Cardiac fibroblast (primary cell): ENCODE measurements around the gene STK32B.
"Not testable (repeated sequence)": the region's sequence is repeated elsewhere in the genome, so short reads cannot be mapped to it uniquely, and the experiment has no call there.

Experiments used
- DNase-seq, 2 donors: peaks; one replicate each; pipeline versions ENCODE4 v3.0.0 to v3.0.0-alpha.2; 2010; ENCODE audit warnings: low read depth in 2 of 2
- H3K4me3 ChIP-seq, 2 donors: replicated peaks in 1 of 2; 1 replicate in 1 of 2; 2 replicates in 1 of 2; pipeline ENCODE4 v1.5.1; 2011; ENCODE audit warnings: low read depth in 2 of 2, low read length in 2 of 2, mild to moderate bottlenecking in 2 of 2, moderate library complexity in 1 of 2
- CTCF ChIP-seq: IDR thresholded peaks from one replicate; pipeline ENCODE4 v1.5.1; 2011; ENCODE audit warnings: low read depth, mild to moderate bottlenecking, low read length, inconsistent platforms

Gene STK32B

GRCh38 chr4:5051278-5052203, at the start of gene STK32B:
Gene STK32B, plus strand, starts transcription at chr4:5051480.
- peak; percentile 16 for TF ChIP-seq CTCF
- peak within 1 kb of the TSS; percentile 45 to 52 for H3K4me3 ChIP-seq
- DNase-seq, result peak; percentile 67 to 76

GRCh38 chr4:5001641-5002040, 49.6 kb upstream of the STK32B start:
- not testable (repeated sequence) for DNase-seq, H3K4me3 ChIP-seq

- no peak for DNase-seq
- no peak overlapping the region for H3K4me3 ChIP-seq
- TF ChIP-seq CTCF, result no peak
These were observed 47.9 kb upstream of the STK32B start for GRCh38 chr4:5003372-5003857.

GRCh38 chr4:5003918-5004317, 47.4 kb upstream of the STK32B start:
- no peak overlapping the region for H3K4me3 ChIP-seq
- DNase-seq, result no peak
- no peak for TF ChIP-seq CTCF

- TF ChIP-seq CTCF, result no peak
- H3K4me3 ChIP-seq, result no peak overlapping the region
- DNase-seq, result no peak
These were observed 46.8 kb upstream of the STK32B start for GRCh38 chr4:5004496-5004895.

- H3K4me3 ChIP-seq, DNase-seq: not testable (repeated sequence)
These were observed 44.3 kb upstream of the STK32B start for GRCh38 chr4:5006932-5007331.

GRCh38 chr4:5009796-5010195, 41.5 kb upstream of the STK32B start:
- no peak for TF ChIP-seq CTCF
- DNase-seq, result no peak
- no peak overlapping the region for H3K4me3 ChIP-seq

- no peak overlapping the region for H3K4me3 ChIP-seq
- no peak for TF ChIP-seq CTCF
- no peak for DNase-seq
These were observed 40.3 kb upstream of the STK32B start for GRCh38 chr4:5010984-5011383.
